PFSK-1 (cell line): Measurements from ENCODE around the gene ERICH3.

Experiments
- POLR2AphosphoS5 ChIP-seq: IDR thresholded peaks from 2 replicates; pipeline ENCODE4 v1.6.1; 2012; ENCODE audit warnings: low read depth, mild to moderate bottlenecking, control low read depth, low read length, moderate library complexity
- REST ChIP-seq, 2 experiments: IDR thresholded peaks; 2 replicates each; pipeline versions ENCODE4 v1.6.1 to v1.8.0; 2011 to 2012; ENCODE audit warnings: low read depth in 2 of 2, low read length in 2 of 2, control low read depth in 1 of 2, inconsistent platforms in 1 of 2, mild to moderate bottlenecking in 1 of 2, moderate library complexity in 1 of 2; ENCODE audit not compliant: insufficient read depth in 1 of 2
- SIN3A ChIP-seq: IDR thresholded peaks from 2 replicates; pipeline ENCODE4 v1.6.1; 2012; ENCODE audit warnings: mild to moderate bottlenecking, low read length, moderate library complexity, borderline replicate concordance; ENCODE audit not compliant: insufficient read depth
- TAF1 ChIP-seq: IDR thresholded peaks from 2 replicates; pipeline ENCODE4 v1.6.1; 2012; ENCODE audit warnings: low read length, control low read depth, borderline replicate concordance; ENCODE audit not compliant: insufficient read depth

DNA sequence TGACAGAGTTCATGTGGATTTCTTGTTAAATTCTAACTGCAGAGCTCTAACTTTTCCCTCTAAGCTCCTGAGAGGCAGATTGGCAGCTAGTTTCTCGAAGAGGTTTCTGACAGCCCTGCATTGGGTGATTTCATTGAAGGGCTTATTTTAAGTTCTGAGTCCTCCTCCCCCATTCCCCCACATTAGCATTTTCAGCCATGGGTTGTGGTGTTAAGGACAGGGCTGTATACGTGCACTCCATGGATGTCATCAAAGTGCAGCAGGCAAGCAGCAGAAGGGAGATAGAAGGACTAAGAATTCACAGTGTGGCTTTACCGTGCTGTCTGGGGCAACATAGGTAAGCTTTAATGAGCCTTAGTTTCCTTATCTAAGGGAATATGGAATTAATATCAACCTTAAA lies 40.3 kb upstream of the ERICH3 start:
- TF ChIP-seq POLR2AphosphoS5 (no peak), TAF1 (no peak), SIN3A (no peak), REST (IDR thresholded peaks at IDR 0.05; ENCODE audit: insufficient read depth in 1 of 2, low read depth in 2 of 2, low read length in 2 of 2) (no peak)
